Bronchial epithelial cell (primary cell): Measurements from ENCODE around the gene RAPGEF1. TPM values are rescaled to one million over a fixed set of nuclear protein-coding genes. Genes with fewer than 3 reads are reported as not detected.

Experiments
- DNase-seq: peaks from one replicate; pipeline ENCODE4 v3.0.0-alpha.2; 2010; ENCODE audit warnings: low read depth
- FAIRE-seq: peaks from 2 replicates; lab custom pipeline; 2011; peaks lifted over from hg19 to GRCh38; lab: Jason Lieb, UNC
- H3K27me3 ChIP-seq: 2 replicates; pipeline ENCODE4 v1.5.1; 2011; ENCODE audit warnings: low read length; ENCODE audit not compliant: control insufficient read depth, insufficient read depth
- H3K36me3 ChIP-seq: 2 replicates; pipeline ENCODE4 v1.5.1; 2011; ENCODE audit warnings: low read length; ENCODE audit not compliant: control insufficient read depth, insufficient read depth
- H3K4me3 ChIP-seq: 2 replicates; pipeline ENCODE4 v1.5.1; 2011; ENCODE audit warnings: mild to moderate bottlenecking, low read depth, low read length, control low read depth
- total RNA-seq: library from RNA; depleted of rRNA; stranded (reverse); fragments of >200 nt; gene quantifications from 2 replicates; pipeline ENCODE4 v1.2.1, GENCODE V29; 2014
- TF ChIP-seq, protein P1 (sequence below): IDR thresholded peaks from 2 replicates; pipeline ENCODE4 v1.5.1; 2011; ENCODE audit warnings: mild to moderate bottlenecking, moderate library complexity, low read length, control low read depth, inconsistent platforms; ENCODE audit not compliant: insufficient read depth, severe bottlenecking

RAPGEF1 gene
- total RNA-seq, 1 donor from 2014 or later, result 19.2 TPM

DNA sequence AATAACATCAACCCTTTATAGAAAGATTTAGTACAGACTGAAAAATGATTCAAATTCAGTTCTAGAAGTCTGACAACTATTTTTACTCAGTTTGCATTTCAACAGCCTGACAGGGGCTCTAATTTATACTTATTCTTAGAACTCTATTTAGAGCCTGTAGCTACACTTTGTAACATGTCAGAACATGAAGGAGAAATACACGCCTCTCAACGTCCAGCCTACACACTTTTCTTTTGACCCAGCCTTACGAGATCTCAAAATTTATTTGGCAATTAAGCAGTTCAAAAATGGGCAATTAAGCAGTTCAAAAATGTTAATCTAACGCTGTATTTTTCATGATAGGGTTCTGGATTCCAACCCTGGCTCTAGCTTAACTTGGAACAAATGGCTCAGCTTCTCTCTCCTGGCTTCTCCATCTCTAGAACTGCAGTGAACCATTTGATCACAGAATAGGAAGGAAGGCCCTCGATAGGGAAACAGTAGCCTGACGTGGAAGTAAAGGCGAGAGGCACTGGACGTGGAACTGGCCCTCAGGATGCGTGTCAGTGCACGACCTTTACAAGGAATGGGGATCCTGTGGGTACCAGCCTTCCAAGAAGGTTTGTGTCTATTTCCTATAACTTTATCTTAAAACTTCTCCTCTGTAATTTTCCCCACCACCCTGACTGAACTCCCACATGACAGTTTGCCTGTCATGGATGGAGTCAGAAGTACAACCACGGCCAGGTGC, 128.1 kb downstream of the RAPGEF1 start:
- Histone ChIP-seq H3K4me3 (no peak overlapping the region), H3K36me3 (peaks cover 4% of the 10 kb centered on the region), H3K27me3 (no peaks in the 10 kb centered on the region)
- TF ChIP-seq, protein P1, sequence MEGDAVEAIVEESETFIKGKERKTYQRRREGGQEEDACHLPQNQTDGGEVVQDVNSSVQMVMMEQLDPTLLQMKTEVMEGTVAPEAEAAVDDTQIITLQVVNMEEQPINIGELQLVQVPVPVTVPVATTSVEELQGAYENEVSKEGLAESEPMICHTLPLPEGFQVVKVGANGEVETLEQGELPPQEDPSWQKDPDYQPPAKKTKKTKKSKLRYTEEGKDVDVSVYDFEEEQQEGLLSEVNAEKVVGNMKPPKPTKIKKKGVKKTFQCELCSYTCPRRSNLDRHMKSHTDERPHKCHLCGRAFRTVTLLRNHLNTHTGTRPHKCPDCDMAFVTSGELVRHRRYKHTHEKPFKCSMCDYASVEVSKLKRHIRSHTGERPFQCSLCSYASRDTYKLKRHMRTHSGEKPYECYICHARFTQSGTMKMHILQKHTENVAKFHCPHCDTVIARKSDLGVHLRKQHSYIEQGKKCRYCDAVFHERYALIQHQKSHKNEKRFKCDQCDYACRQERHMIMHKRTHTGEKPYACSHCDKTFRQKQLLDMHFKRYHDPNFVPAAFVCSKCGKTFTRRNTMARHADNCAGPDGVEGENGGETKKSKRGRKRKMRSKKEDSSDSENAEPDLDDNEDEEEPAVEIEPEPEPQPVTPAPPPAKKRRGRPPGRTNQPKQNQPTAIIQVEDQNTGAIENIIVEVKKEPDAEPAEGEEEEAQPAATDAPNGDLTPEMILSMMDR, result no peak
- peak; percentile 68 for DNase-seq
- FAIRE-seq, result no peak

DNA sequence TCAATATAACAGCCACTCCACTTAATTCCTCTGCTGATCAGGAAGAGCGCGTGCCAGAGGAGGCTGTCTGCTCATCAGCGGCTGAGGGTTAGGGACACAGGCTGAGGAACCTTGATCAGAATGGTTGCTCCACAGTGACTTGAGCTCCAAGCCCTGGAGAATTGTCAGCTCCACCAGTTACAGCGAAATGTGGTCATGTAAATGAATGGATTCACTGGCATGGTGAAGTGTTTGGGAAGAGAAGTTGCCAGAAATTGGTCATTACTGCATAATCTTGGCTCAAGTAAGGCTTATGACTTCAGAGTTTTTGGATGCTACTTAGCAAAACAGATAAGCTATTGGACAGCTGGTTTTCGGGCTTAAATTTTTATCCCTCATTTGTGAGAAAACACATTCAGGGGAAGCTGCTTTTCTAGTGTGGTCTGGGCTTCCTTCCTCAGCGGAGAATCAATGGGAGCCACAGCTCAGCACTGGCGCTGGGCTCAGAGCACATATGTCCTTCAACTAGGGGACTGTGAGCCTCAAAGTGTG, 129.6 kb downstream of the RAPGEF1 start:
- FAIRE-seq, result peak; percentile 18

DNA sequence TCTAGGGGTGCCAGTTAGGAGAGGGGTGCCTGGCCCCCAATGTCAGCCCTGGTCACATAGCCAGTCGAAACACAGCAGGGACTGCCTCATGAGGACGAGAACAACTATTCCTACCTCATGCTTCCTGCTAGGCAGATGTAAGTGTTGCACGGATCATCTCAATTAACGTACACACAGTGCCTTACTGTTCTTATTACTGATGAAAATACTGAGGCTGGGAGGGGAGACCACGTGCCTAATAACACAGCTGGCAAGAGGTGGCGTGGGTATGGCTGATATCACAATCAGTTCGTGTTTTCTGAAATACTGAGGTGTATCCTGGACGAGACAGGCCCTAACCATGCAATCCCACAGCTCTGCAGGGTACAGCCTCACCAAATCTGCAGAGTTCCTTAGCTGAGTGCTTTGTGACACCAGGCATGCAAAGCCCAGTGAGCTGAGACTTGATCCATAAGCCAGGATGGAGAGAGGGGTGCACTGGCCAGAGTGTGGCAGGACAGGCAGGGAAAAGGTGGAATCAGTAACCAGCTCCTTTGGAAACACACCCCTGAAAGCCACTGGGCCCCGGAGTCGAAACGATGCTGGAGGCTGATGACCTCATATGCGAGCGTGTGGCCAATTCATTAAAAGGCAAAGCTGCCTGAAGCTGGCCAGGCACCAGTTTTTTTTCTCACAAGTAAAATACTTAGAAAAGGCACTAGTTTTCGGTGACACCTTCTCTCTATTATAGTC, 130.6 kb downstream of the RAPGEF1 start:
- Histone ChIP-seq H3K4me3 (no peak overlapping the region), H3K36me3 (peaks cover 7% of the 10 kb centered on the region), H3K27me3 (no peaks in the 10 kb centered on the region)
- TF ChIP-seq, protein P1, result no peak
- DNase-seq, result peak; percentile 45
- no peak for FAIRE-seq

More for the DNA sequence above, 129.6 kb downstream of the RAPGEF1 start:
- TF ChIP-seq, protein P1, result no peak
- Histone ChIP-seq H3K36me3 (peaks cover 3% of the 10 kb centered on the region), H3K27me3 (no peaks in the 10 kb centered on the region), H3K4me3 (no peak overlapping the region)
- DNase-seq, result no peak

DNA sequence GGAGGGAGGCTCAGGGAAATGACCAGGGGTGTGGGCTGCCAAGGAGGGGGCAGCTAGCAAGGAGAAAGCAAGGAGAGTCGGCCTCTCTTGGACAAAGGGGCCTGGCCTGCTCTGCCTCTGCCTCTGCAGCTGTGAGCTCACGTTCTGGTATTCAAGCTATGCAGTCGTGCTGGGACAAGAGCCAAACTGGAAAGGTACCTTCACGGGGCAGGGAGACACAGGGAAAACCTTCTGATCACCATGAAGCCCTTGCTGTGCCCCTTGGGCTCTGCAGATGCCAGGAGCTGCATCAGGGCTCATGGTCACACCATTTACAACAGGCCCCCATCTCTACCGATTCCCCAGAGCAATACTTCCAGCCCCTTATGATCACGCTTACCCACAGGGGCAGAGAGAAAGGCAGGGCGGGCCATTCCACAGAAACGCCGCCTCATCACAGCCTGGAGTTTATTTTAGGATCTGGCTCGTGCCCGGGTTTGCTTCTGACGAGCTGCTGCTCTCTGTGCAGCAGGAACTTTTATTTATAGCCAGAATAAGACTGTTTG, 131.3 kb downstream of the RAPGEF1 start:
- TF ChIP-seq, protein P1, result no peak
- Histone ChIP-seq H3K4me3 (no peak overlapping the region), H3K36me3 (peaks cover 8% of the 10 kb centered on the region), H3K27me3 (no peaks in the 10 kb centered on the region)
- peak; percentile 68 for FAIRE-seq
- DNase-seq, result peak; percentile 86

DNA sequence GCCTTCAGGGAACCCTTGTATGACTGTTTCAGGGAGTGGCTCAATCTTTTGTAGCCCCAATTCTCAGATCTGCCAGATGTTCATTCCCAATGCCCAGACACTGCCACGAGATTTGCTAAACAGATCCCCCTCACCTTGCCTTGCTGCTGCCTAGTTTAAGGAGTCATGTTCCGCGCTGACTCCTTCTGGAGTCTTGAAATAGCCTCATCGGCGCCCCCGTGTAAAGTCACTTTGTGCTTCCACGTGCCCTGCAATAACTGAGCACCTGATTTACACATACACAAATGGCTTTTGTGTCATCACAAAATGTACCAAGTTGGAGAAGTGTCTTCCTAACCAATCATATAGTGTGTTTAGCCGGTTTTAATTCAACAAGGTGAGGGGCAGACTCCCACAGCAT, 132.3 kb downstream of the RAPGEF1 start:
- H3K4me3 ChIP-seq, result no peak overlapping the region
- TF ChIP-seq, protein P1, result no peak
- H3K36me3 ChIP-seq, result peaks cover 10% of the 10 kb centered on the region
- FAIRE-seq (no peak), DNase-seq (no peak)
- no peaks in the 10 kb centered on the region for H3K27me3 ChIP-seq
